HCT116 (cell line): Measurements from ENCODE around the gene GAL3ST2.

ENCODE experiments used
- CBX3 ChIP-seq: IDR thresholded peaks from 2 replicates; pipeline ENCODE4 v1.6.1; 2012; ENCODE audit warnings: low read depth
- EZH2 ChIP-seq: fragments of 200-600 bp; sonication (generic); IDR thresholded peaks from 2 replicates; pipeline ENCODE4 v1.6.1; 2017; ENCODE audit warnings: antibody characterized with exemption, mixed run types
- POLR2A ChIP-seq: IDR thresholded peaks from 2 replicates; pipeline ENCODE4 v1.7.0; 2011; ENCODE audit warnings: borderline replicate concordance; ENCODE audit not compliant: insufficient read depth, insufficient read length; ENCODE audit errors: extremely low read depth
- RAD21 ChIP-seq: IDR thresholded peaks from 2 replicates; pipeline ENCODE4 v1.6.1; 2012; ENCODE audit warnings: low read depth, mild to moderate bottlenecking

DNA sequence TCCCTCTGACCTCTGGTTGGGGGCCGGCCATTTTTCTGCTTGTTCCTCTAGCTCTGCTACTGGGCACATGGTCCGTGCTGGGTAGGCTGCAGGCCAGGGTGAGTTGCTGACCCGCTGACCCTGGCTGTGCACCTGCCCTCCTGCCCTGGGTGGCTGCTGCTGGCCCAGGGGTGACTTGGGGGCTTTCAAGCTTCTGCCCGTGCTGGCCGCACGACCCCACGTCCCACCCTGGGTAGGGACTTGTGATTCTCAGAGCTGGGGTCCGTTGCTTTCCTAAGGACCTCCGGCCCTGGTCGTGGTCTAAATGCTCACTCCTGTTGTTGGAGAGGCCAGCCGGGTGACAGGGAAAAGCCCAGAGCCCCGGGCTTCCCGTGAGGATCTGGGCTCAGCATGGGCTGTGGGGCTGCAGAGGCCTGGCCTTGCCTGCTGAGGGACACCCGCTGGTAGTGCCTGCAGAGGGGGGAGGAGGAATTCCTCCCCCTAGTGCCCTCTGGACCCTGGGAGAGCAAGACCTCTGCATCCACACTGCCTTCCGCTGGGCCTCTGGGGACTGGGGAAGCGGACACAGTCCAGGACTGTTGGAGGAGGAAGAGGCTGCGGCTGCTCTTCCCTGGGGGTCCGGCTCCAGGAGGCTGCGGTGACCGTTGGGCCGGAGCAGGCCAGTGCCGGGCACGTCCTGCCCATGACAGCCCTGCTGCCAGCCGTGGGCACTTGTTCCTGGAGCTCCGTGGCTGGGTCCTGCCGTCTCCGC, 6.3 kb upstream of the GAL3ST2 start:
- no peak for TF ChIP-seq EZH2
- TF ChIP-seq CBX3, result no peak
- TF ChIP-seq POLR2A, result no peak
- no peak for TF ChIP-seq RAD21
